Mesothelial cell of epicardium (in vitro differentiated cells): ENCODE measurements around the gene CLMP. TPM values are rescaled to one million over a fixed set of nuclear protein-coding genes. Genes with fewer than 3 reads are reported as not detected.
A peak's percentile ranks its signal among the peaks of the same experiment; 100 is the strongest.

Experiments
- DNase-seq, 2 experiments: peaks; one replicate each; pipeline ENCODE4 v3.0.0; 2021; ENCODE audit warnings: low spot score in 2 of 2; ENCODE audit not compliant: unreplicated experiment in 2 of 2
- H3K27ac Mint-ChIP-seq: 2 replicates; pipeline ENCODE4 v1.8.0; 2021; ENCODE audit warnings: mixed read lengths
- H3K27me3 Mint-ChIP-seq: 2 replicates; pipeline ENCODE4 v1.8.0; 2021; ENCODE audit warnings: low read depth, mixed read lengths
- H3K36me3 Mint-ChIP-seq: 2 replicates; pipeline ENCODE4 v1.8.0; 2021; ENCODE audit warnings: mixed read lengths
- H3K4me1 Mint-ChIP-seq: 2 replicates; pipeline ENCODE4 v1.8.0; 2021; ENCODE audit warnings: mixed read lengths
- H3K4me3 Mint-ChIP-seq: 2 replicates; pipeline ENCODE4 v1.8.0; 2021; ENCODE audit warnings: mild to moderate bottlenecking, moderate library complexity, mixed read lengths
- H3K9me3 Mint-ChIP-seq: 2 replicates; pipeline ENCODE4 v1.8.0; 2021; ENCODE audit warnings: mixed read lengths
- total RNA-seq: library from RNA; stranded (reverse); gene quantifications from 3 replicates; pipeline ENCODE4 v1.2.1, GENCODE V29; 2021
- TF ChIP-seq, protein P1 (sequence below): fragments of 200-600 bp; sonication (generic); IDR thresholded peaks from one replicate; pipeline ENCODE4 v1.5.0; 2021; ENCODE audit warnings: antibody characterized with exemption; ENCODE audit not compliant: unreplicated experiment

CLMP gene
- total RNA-seq, 1 donor from 2014 or later, result 18.0 TPM

DNA sequence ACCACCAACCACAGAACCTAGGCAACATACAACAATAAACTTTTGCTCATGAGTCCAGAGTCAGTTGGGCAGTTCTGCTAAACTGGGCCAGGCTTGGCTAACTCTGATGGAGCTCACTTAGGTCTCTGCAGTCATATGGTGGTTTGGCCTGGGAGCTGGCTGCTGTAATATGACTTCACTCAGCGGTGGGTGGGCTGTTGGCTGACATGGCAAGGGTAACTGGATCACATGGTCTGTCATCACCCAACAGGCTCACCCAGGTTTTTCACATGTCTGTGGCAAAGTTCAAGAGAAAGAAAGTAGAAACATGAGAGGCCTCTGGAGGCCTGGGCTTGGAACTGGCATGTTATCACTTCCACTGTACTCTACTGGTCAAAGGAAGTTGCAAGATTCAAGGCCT, 43.2 kb upstream of the CLMP start:
- no peak overlapping the region for H3K27ac Mint-ChIP-seq
- TF ChIP-seq, protein P1, sequence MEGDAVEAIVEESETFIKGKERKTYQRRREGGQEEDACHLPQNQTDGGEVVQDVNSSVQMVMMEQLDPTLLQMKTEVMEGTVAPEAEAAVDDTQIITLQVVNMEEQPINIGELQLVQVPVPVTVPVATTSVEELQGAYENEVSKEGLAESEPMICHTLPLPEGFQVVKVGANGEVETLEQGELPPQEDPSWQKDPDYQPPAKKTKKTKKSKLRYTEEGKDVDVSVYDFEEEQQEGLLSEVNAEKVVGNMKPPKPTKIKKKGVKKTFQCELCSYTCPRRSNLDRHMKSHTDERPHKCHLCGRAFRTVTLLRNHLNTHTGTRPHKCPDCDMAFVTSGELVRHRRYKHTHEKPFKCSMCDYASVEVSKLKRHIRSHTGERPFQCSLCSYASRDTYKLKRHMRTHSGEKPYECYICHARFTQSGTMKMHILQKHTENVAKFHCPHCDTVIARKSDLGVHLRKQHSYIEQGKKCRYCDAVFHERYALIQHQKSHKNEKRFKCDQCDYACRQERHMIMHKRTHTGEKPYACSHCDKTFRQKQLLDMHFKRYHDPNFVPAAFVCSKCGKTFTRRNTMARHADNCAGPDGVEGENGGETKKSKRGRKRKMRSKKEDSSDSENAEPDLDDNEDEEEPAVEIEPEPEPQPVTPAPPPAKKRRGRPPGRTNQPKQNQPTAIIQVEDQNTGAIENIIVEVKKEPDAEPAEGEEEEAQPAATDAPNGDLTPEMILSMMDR, result no peak
- H3K9me3 Mint-ChIP-seq, result no peaks in the 10 kb centered on the region
- no peak overlapping the region for H3K4me3 Mint-ChIP-seq
- no peaks in the 10 kb centered on the region for H3K36me3 Mint-ChIP-seq
- no peaks in the 10 kb centered on the region for H3K27me3 Mint-ChIP-seq
- no peak for DNase-seq
- H3K4me1 Mint-ChIP-seq, result peaks cover 6% of the 10 kb centered on the region

DNA sequence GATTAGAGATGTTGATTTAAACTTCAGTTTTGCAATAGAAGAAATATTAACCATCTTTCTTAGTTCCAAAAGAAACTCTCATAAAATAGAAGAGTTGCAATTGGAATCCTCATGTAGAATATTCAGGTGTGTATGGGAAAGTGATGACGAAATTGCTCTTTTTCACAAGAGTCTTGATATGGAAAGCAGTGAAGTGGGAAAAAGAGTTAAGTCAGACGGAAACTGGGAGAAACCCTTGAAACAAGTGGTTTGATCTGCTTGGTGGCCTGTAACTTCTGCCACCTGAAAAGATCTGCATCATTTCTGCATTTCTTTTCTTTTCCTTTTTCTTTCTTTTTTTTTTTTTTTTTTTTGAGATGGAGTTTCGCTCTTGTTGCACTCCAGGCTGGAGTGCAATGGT, 41.8 kb upstream of the CLMP start:
- Mint-ChIP-seq H3K36me3 (no peaks in the 10 kb centered on the region), H3K4me3 (no peak overlapping the region), H3K4me1 (peaks cover 6% of the 10 kb centered on the region), H3K27ac (no peak overlapping the region), H3K27me3 (no peaks in the 10 kb centered on the region), H3K9me3 (no peaks in the 10 kb centered on the region)
- DNase-seq, result no peak
- TF ChIP-seq, protein P1, result no peak

DNA sequence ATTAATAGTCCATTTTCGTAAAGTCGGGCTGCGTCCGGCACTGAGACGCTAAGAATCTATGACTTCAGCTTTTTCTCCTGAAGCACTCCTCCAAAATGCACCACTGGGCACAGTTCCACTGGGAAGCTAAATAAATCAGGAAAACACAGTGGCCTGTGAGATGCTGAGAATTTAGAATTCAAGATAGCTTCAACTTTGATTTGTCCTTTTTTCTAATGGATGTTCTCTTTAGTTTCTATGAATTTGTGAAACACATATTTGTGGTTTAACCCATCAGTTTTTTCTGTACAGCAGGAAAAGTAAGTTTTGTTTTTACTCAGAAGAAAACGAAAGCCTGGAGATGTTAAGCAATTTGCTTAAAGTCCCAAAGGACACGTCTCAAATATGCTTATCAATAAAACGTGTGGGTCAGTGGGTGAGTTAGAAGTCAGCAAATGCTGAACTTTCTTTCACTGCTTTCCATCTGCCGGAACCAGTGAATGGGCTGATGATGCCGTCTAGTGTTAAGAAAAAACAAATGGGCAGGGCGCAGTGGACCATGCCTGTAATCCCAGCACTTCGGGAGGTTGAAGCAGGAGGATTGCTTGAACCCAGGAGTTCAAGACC, 40.7 kb upstream of the CLMP start:
- Mint-ChIP-seq H3K4me3 (no peak overlapping the region), H3K9me3 (no peaks in the 10 kb centered on the region), H3K27ac (no peak overlapping the region), H3K4me1 (peaks cover 10% of the 10 kb centered on the region), H3K27me3 (no peaks in the 10 kb centered on the region), H3K36me3 (no peaks in the 10 kb centered on the region)
- TF ChIP-seq, protein P1, result no peak
- no peak for DNase-seq

DNA sequence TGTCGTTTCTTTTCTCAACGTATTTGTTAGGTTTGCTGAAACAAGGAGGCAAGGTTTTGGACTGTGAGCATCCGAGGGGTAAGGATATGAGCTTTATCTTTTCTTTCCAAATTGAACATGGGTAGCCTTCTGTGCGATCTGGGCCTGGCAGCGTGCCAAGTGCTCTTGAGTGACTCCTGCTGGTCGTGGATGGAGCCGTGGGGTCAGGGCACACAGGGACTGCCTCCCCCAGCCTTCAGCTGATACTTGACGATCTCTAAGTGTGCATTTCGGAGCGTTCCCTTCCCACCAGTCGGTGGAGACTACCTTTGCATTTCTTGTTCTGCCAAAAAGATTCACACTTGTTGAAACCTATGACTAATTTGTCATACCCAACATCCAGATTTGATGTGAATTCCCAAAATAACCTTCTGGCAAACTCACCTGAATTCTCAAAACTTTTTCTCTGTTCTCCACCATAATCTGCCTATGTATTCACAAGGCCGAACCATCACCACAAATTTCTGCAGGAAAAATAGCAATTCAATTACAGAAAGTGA, 40.1 kb upstream of the CLMP start:
- Mint-ChIP-seq H3K4me1 (peaks cover 10% of the 10 kb centered on the region), H3K4me3 (no peak overlapping the region), H3K9me3 (no peaks in the 10 kb centered on the region), H3K27me3 (no peaks in the 10 kb centered on the region), H3K36me3 (no peaks in the 10 kb centered on the region), H3K27ac (no peak overlapping the region)
- TF ChIP-seq, protein P1, result peak; percentile 45
- peak in 1 of 2 experiments; percentile 50 for DNase-seq

GRCh38 chr11:123233975-123234334, 38.9 kb upstream of the CLMP start:
- Mint-ChIP-seq H3K36me3 (no peaks in the 10 kb centered on the region), H3K27ac (no peak overlapping the region), H3K27me3 (no peaks in the 10 kb centered on the region), H3K4me1 (peaks cover 10% of the 10 kb centered on the region), H3K9me3 (no peaks in the 10 kb centered on the region), H3K4me3 (no peak overlapping the region)
- DNase-seq, result no peak
- TF ChIP-seq, protein P1, result no peak
